Adrenal gland (tissue), 12 donors: Measurements from ENCODE around the gene UPK3BL1. TPM values are rescaled to one million over a fixed set of nuclear protein-coding genes. Genes with fewer than 3 reads are reported as not detected.
"Not testable (repeated sequence)": the region's sequence is repeated elsewhere in the genome, so short reads cannot be mapped to it uniquely, and the experiment has no call there.

Source experiments
- DNase-seq, 7 donors: peaks; one replicate each; pipeline ENCODE4 v3.0.0-alpha.2; 2019 to 2020
- H3K27ac ChIP-seq, 5 donors: fragments of 200-600 bp; sonication (generic) in 4 of 5; 1 replicate in 3 of 5; 2 replicates in 2 of 5; pipeline versions ENCODE4 v1.5.1 to v1.8.0; 2016 to 2020; ENCODE audit warnings: mild to moderate bottlenecking in 1 of 5
- H3K27me3 ChIP-seq: fragments of 200-600 bp; 2 replicates; pipeline ENCODE4 v1.8.0; 2021
- H3K36me3 ChIP-seq, 2 donors: fragments of 200-600 bp; replicated peaks in 1 of 2; 1 replicate in 1 of 2; 2 replicates in 1 of 2; pipeline versions ENCODE4 v1.5.1 to v1.8.0; 2018 to 2022
- H3K4me1 ChIP-seq, 2 donors: fragments of 200-600 bp; replicated peaks in 1 of 2; 1 replicate in 1 of 2; 2 replicates in 1 of 2; pipeline versions ENCODE4 v1.5.1 to v1.8.0; 2018 to 2021
- H3K4me3 ChIP-seq, 4 donors: fragments of 200-600 bp; sonication (generic) in 3 of 4; one replicate each; pipeline ENCODE4 v1.5.1; 2016 to 2018
- H3K9me3 ChIP-seq, 3 donors: fragments of 200-600 bp; sonication (generic) in 1 of 3; replicated peaks in 1 of 3; 1 replicate in 2 of 3; 2 replicates in 1 of 3; pipeline versions ENCODE4 v1.5.1 to v1.8.0; 2016 to 2021
- WGBS, 4 donors: extraction: QIAGEN DNeasy Blood & Tissue Kit in 2 of 4; methylation state at CpG; one replicate each; pipeline versions ENCODE4 v1.1.5 to v1.1.7; 2013 to 2017; 5-methylcytosine and 5-hydroxymethylcytosine counted together
- intact Hi-C, 2 donors: fragments of 100-400 bp; cut with DNase I; formaldehyde crosslinking; loops; one replicate each; pipeline versions ENCODE4 v1.14.1 to v1.15.0; 2022 to 2023
- polyA plus RNA-seq, 3 donors: library from polyadenylated mRNA; stranded (reverse); fragments of 200-250 nt in 2 of 3; fragments of 350-450 nt in 1 of 3; fragmentation: Illumina TruSeq in 1 of 3; extraction: RNeasy Lipid Tissue Mini Kit (QIAGEN cat#74804) in 1 of 3; gene quantifications; one replicate each; pipeline ENCODE4 v1.2.3, GENCODE V29; 2013 to 2014
- total RNA-seq, 9 donors: library from RNA; depleted of rRNA in 4 of 9; stranded (reverse); fragments of >200 nt in 4 of 9; fragments of 120-200 nt in 1 of 9; fragmentation: NEBNext Ultra II Directional in 1 of 9; extraction: Animal tissue kit (Norgen Biotek cat#: 25700) in 1 of 9; gene quantifications; one replicate each; pipeline versions ENCODE4 v1.1.0 to v1.2.4, GENCODE V29; 2013 to 2023
- donor health status: healthy with polysubstance abuse.
- donor health status: Bipolar disorder and iron deficiency.
- donor health status: DM: yes; HTN: yes; CAD: no.
- donor health status: DM: no; HTN: no; CAD: no.
- donor health status: DM: no; HTN: no; CAD: no.
- donor health status: DM: yes; HTN: yes; CAD: no.

The UPK3BL1 gene
- total and polyA plus RNA-seq, 12 donors = 3.4 to 137 (median 15.4) TPM

DNA sequence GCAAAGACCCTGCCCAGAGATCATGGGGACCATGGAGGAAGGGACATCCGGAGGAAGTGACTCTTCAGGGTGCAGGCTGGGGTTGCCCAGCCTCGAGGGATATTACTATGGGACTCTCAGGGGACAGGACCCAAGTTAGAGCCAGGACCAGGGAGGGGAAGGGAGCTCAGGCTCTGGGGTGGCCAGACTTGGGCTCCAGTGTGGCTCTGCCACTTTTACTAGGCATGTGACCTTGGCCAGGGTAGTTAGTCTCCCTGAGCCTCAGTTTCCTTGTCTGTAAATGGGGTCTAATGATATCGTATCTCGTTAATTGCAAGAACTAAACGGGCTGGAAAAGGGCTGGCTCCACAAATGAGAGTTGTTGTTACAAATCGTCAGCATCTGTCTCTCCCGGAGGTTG, 32.1 kb downstream of the UPK3BL1 start:
- H3K27ac ChIP-seq, intact Hi-C loops, H3K4me1 ChIP-seq, H3K36me3 ChIP-seq, H3K9me3 ChIP-seq, H3K27me3 ChIP-seq, H3K4me3 ChIP-seq: not testable (repeated sequence)
- WGBS, 4 donors = no CpG with 5 or more reads among the region's 7 CpGs
- DNase-seq = peak in 5 of 7 donors; percentile 1 to 49 (median 11)

DNA sequence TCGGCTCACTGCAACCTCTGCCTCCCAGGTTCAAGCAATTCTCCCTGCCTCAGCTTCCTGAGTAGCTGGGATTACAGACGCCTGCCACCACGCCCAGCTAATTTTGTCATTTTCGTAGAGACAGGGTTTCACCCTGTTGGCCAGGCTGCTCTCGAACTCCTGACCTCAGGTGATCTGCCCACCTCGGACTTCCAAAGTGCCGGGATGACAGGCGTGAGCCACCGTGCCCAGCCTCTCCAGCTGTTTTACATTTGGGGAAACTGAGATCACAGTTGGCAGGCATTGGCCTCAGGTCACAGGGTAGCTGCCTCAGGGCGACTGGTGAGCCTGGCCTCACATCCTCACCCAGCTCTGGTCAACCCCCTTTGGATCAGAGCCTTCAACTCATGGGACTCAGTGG, 32.9 kb downstream of the UPK3BL1 start:
- H3K4me3 ChIP-seq, intact Hi-C loops, H3K27me3 ChIP-seq, H3K36me3 ChIP-seq, H3K27ac ChIP-seq, H3K9me3 ChIP-seq, H3K4me1 ChIP-seq: not testable (repeated sequence)
- DNase-seq = peak in 1 of 7 donors; percentile 9
- WGBS, 4 donors = 79 to 83% methylated on average over 5 of the region's 10 CpGs; no CpG with 5 or more reads in 2 of the 4 donors

- H3K4me3 ChIP-seq, H3K27ac ChIP-seq, H3K27me3 ChIP-seq, H3K36me3 ChIP-seq, DNase-seq, H3K9me3 ChIP-seq, intact Hi-C loops, H3K4me1 ChIP-seq: not testable (repeated sequence)
- WGBS, 4 donors = no CpG with 5 or more reads among the region's 5 CpGs
Observed at GRCh38 chr7:102606848-102607247, 35.7 kb downstream of the UPK3BL1 start.

- WGBS, 4 donors = 59% methylated on average over 5 of the region's 19 CpGs; no CpG with 5 or more reads in 3 of the 4 donors
- H3K4me3 ChIP-seq, H3K27me3 ChIP-seq, H3K36me3 ChIP-seq, H3K27ac ChIP-seq, H3K9me3 ChIP-seq, intact Hi-C loops, H3K4me1 ChIP-seq, DNase-seq: not testable (repeated sequence)
Observed at GRCh38 chr7:102604431-102605145, 38.0 kb downstream of the UPK3BL1 start.

GRCh38 chr7:102602317-102602716, 40.3 kb downstream of the UPK3BL1 start:
- intact Hi-C loops, H3K9me3 ChIP-seq, H3K27ac ChIP-seq, H3K4me1 ChIP-seq, DNase-seq, H3K36me3 ChIP-seq, H3K4me3 ChIP-seq, H3K27me3 ChIP-seq: not testable (repeated sequence)
- WGBS, 4 donors = no CpG with 5 or more reads among the region's 12 CpGs

DNA sequence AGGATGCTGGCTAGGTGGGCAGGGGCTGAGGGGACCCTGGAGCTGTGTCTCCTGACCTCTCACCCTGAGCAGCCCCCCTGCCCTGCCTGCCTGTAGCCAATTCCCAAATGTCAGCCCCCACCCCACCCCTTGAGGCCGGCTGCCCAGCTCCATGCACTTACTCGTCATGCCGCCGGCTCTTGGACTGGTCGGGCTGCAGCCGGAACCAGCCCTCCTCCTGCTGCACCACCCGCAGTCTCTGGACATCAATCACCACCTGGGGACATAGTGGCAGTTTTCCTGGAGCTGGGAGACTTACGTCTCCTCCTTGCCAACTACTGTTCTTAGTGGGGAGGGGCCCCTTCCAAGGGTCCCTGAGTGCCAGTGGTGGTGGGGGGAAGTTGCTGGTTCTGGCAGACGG, 42.9 kb downstream of the UPK3BL1 start:
- H3K4me3 ChIP-seq = not testable (repeated sequence)

GRCh38 chr7:102596036-102596435, 46.6 kb downstream of the UPK3BL1 start:
- H3K4me3 ChIP-seq, H3K4me1 ChIP-seq, H3K27me3 ChIP-seq, H3K27ac ChIP-seq, H3K9me3 ChIP-seq, H3K36me3 ChIP-seq, intact Hi-C loops: not testable (repeated sequence)
- peak in 4 of 7 donors; percentile 12 to 50 (median 24) for DNase-seq
- 33 to 53% (median 39%) methylated on average over 3 to 4 of the region's 10 CpGs; no CpG with 5 or more reads in 1 of the 4 donors for WGBS, 4 donors

More for the DNA sequence above, 42.9 kb downstream of the UPK3BL1 start:
- H3K4me1 ChIP-seq, H3K27ac ChIP-seq, intact Hi-C loops, DNase-seq, H3K9me3 ChIP-seq, H3K36me3 ChIP-seq, H3K27me3 ChIP-seq: not testable (repeated sequence)
- no CpG with 5 or more reads among the region's 9 CpGs for WGBS, 4 donors

DNA sequence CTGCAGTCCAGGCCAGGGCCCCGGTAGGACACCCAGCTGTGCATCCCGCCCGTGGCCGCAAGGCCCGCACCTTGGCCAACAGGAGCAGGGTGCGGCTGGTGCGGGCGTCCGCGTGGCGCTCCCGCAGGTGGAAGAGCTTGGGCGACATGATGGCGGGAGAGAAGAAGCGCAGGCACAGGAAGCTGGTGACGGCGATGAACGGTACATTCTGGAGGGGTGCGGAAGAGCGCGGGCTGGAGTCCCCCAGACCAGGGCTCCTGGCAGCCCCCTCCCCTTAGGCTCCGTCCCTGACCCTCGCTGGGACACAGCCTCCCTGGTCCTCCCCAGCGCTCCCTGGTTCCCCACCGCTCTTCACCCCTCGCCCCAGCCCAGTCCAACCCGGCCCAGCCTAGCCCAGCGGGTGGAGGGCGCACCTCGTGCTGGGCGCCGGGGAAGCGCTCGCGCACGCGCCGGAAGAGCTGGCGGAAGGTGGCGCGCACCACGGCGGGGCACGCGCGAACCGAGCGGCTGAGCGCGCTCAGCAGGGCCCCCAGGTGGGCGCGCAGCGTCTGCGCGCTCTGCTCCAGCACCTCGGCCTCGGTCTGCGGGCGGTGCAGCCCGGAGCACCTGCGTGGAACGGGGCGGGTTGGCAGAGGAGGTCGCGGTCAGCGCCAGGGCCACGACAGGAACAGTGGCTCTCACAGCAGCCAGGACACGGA, 48.8 kb downstream of the UPK3BL1 start:
- no CpG with 5 or more reads among the region's 68 CpGs for WGBS, 4 donors
- H3K36me3 ChIP-seq, DNase-seq, H3K9me3 ChIP-seq, H3K27me3 ChIP-seq, intact Hi-C loops, H3K27ac ChIP-seq, H3K4me3 ChIP-seq, H3K4me1 ChIP-seq: not testable (repeated sequence)

DNA sequence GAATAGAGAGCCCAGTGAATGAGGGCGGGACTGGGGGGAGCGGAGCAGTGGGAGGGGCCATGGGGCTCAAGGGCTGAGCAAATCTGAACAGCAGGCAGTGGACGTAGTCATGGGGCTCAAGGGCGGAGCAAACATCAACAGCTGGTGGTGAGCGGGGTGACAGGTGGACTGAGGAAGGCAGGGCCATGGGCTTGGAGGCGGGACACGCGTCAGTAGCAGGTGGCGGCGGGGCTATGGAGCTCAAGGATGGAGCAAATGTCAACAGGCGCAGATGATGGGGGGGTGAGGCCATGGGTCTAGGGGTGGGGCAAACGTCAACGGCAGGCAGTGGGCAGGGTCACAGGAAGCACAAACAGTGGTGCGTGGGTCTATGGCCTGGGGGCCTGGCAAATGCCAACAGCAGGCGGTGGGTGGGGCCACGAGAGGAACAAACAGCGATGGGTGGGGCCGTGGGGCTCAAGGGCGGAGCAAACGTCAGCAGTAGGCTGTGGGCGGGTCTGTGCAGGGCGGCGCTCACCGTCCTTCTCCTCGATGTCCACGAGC, 50.0 kb downstream of the UPK3BL1 start:
- H3K4me1 ChIP-seq, H3K27me3 ChIP-seq, H3K27ac ChIP-seq, intact Hi-C loops, H3K9me3 ChIP-seq, H3K36me3 ChIP-seq, H3K4me3 ChIP-seq: not testable (repeated sequence)
- WGBS, 4 donors = 14 to 38% (median 21%) methylated on average over 6 to 8 of the region's 26 CpGs
- peak; percentile 85 to 96 (median 89) for DNase-seq

DNA sequence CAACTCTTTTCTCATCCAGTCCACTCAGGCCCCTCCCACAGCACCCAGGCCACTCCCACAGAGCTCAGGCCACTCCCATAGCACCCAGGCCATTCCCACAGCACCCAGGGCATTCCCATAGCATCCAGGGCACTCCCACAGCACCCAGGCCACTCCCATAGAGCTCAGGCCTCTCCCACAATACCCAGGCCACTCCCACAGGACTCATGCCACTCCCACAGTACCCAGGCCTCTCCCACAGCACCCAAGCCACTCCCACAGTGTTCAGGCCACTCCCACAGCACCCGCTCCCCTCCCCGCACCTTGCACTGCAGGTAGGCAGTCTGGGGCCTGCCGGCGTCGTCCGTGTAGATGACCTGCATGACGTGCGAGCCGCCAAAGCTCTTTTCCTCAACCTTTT, 52.7 kb downstream of the UPK3BL1 start:
- H3K27me3 ChIP-seq, H3K4me3 ChIP-seq, H3K36me3 ChIP-seq, H3K27ac ChIP-seq, DNase-seq, H3K9me3 ChIP-seq, H3K4me1 ChIP-seq, intact Hi-C loops: not testable (repeated sequence)
- no CpG with 5 or more reads among the region's 9 CpGs for whole genome bisulfite sequencing, 4 donors
